GM12864 (cell line): ENCODE data around the gene SAAL1.
A peak's percentile ranks its signal among the peaks of the same experiment; 100 is the strongest.

Source experiments
- DNase-seq: peaks from one replicate; pipeline ENCODE4 v3.0.0-alpha.2; 2011; ENCODE audit warnings: low read depth
- H3K4me3 ChIP-seq: 2 replicates; pipeline ENCODE4 v1.5.1; 2011; ENCODE audit warnings: mild to moderate bottlenecking, low read depth, low read length, control low read depth
- TF ChIP-seq, protein P1 (sequence below): IDR thresholded peaks from 2 replicates; pipeline ENCODE4 v1.5.1; 2011; ENCODE audit warnings: low read depth, mild to moderate bottlenecking, moderate library complexity, low read length, control low read depth, inconsistent platforms; ENCODE audit errors: missing control alignments

The SAAL1 gene

DNA sequence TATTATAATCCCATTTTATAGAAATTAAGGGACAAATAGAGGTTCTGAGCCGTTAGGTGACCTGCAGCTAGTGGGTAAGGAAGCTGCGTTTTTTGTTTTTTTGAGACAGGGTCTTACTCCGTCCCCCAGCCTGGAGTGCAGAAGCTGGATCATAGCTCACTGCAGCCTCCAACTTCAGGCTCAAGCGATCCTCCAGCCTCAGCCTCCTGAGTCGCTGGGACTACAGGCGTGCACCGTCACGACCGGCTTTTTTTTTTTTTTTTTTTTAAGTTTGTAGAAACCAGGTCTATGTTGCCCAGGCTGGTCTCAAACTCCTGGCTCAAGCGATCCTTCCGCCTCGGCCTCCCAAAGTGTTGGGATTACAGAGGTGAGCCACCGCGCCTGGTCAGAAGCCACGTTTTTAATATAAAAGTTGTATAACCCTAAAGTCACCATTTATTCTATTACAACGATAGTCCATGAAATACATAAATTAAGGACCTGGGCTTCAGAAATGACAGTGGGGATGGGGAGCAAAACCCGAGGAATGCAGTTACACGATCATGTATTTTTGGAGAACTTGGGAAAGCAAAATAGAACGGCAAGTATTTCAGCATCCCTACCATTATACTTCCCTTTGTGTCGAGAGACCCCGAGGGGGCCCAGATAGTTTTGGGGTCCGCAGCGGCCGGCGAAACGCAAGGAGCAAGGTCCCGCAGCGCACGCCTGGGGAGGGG lies 638 bp downstream of the SAAL1 start:
- TF ChIP-seq, protein P1, sequence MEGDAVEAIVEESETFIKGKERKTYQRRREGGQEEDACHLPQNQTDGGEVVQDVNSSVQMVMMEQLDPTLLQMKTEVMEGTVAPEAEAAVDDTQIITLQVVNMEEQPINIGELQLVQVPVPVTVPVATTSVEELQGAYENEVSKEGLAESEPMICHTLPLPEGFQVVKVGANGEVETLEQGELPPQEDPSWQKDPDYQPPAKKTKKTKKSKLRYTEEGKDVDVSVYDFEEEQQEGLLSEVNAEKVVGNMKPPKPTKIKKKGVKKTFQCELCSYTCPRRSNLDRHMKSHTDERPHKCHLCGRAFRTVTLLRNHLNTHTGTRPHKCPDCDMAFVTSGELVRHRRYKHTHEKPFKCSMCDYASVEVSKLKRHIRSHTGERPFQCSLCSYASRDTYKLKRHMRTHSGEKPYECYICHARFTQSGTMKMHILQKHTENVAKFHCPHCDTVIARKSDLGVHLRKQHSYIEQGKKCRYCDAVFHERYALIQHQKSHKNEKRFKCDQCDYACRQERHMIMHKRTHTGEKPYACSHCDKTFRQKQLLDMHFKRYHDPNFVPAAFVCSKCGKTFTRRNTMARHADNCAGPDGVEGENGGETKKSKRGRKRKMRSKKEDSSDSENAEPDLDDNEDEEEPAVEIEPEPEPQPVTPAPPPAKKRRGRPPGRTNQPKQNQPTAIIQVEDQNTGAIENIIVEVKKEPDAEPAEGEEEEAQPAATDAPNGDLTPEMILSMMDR: no peak
- H3K4me3 ChIP-seq: peak overlapping the region; percentile 94
- DNase-seq: no peak

DNA sequence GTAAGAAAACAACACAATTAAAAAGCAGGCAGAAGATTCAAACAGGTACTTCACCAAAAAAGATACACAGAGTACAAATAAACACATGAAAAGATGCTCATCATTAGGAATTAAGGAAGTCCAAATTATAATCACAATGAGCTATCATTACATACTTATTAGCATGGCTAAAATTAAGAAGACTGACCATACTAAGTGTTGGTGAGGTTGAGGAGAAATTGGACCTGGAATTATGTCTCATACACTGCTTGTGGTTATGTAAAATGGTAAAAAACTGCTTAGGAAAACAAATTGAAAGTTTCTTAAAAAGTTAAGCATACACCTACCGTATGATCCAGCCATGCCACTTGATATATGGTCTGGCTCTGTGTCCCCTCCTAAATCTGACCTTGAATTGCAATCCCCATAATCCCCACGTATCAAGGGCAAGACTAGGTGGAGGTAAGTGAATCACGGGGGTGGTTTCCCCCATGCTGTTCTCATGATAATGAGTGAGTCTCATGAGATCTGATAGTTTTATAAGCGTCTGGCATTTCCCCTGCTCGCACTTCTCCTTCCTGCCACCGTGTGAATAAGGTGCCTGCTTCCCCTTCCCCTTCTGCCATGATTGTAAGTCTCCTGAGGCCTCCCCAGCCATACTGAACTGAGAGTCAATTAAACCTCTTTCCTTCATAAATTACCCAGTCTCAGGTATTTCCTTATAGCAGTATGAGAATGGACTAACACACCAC lies 4.8 kb downstream of the SAAL1 start:
- TF ChIP-seq, protein P1: no peak
- H3K4me3 ChIP-seq: no peak overlapping the region
- no peak for DNase-seq

DNA sequence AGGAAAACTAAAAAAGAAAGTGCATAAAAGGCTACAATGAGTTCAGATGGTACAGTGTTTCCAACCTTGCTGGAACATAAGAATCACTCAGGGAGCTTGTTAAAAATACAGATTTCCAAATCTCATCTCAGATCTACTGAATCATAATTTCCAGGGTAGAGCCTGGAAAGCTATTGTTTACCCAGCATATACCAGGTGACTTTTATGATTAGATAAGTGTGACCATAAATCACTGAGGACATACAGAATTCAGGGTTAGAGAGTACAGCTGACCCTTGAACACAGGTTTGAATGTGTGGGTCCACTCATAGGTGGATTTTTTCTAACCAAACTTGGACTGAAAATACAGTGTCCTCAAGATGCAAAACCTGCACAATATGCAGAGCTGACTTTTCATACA lies 11.9 kb downstream of the SAAL1 start:
- TF ChIP-seq, protein P1: no peak
- DNase-seq: no peak

DNA sequence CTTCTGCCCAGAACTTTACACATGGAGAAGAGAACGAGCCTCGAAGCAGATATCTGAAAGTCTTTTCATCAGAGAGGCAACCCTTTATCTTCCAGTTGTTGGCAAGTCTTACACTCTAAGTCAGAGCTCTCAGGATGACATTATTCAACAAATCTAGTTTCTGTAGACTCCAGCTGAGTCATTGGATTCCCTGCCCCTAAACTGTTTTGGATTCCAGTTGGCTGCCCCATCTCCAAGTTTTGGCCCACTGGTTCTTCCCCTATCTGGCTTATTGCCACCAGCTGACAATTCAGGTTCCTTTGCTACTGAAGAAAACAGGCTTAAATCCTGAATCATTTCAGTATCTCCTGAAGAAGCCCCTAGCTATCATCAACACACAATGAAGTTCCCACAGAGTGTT lies 14.2 kb downstream of the SAAL1 start:
- no peak for DNase-seq
- TF ChIP-seq, protein P1: no peak
- no peak overlapping the region for H3K4me3 ChIP-seq

More for the DNA sequence above, 11.9 kb downstream of the SAAL1 start:
- no peak overlapping the region for H3K4me3 ChIP-seq

DNA sequence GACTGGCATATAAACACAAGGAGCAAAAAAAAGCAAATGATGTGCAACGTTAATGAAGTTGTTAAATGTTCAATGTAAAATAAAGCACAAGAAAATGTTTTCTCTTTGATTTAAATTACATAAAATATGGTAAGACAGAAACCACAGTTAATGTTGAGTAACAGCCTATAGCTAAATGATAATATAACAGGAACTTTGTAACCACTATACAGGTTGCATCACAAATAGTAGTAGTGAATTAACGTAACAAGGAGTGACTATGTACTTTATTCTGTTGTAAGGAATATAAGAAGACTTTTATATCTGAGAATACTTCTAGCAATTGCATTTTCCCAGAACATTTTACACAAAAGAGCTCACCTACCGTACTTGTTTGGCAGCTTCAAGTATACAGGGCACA lies 16.9 kb downstream of the SAAL1 start:
- no peak overlapping the region for H3K4me3 ChIP-seq
- TF ChIP-seq, protein P1: no peak
- no peak for DNase-seq

DNA sequence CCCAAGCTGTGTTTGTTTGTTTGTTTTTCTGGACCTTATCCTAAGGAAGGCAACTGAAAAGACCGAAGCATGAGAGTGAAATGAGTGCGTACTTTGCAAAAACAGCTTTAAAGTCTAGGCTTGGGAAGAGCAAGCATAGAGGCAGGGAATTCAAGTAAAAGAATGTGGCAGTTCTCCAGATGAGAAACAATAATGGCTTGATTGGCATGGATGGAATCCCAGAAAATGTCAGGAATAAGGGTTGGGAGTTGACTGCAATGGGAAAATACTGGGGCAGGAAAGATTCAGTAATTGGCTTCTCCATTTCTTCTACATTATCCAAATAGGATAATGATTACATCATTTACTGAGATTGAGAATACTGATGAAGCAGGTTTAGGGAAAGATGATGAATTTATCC lies 17.5 kb downstream of the SAAL1 start:
- H3K4me3 ChIP-seq: no peak overlapping the region
- TF ChIP-seq, protein P1: no peak
- no peak for DNase-seq
